AG09319 (cell line): ENCODE results near the gene ELP1.

Experiments
- DNase-seq: peaks from one replicate; pipeline ENCODE4 v3.0.0-alpha.2; 2010; ENCODE audit warnings: low read depth; ENCODE audit errors: extremely low read depth
- CTCF ChIP-seq: IDR thresholded peaks from 2 replicates; pipeline ENCODE4 v1.5.1; 2011; ENCODE audit warnings: low read depth, mild to moderate bottlenecking, inconsistent platforms, low read length, moderate library complexity

Gene ELP1

GRCh38 chr9:108951578-108951977, 17.7 kb upstream of the ELP1 start:
- DNase-seq: no peak

GRCh38 chr9:108950168-108950567, 16.2 kb upstream of the ELP1 start:
- no peak for TF ChIP-seq CTCF
- DNase-seq: no peak

More at GRCh38 chr9:108951578-108951977, 17.7 kb upstream of the ELP1 start:
- no peak for TF ChIP-seq CTCF

GRCh38 chr9:108939975-108940374, 6.1 kb upstream of the ELP1 start:
- TF ChIP-seq CTCF: no peak
- no peak for DNase-seq

GRCh38 chr9:108937561-108938305, 3.8 kb upstream of the ELP1 start:
- TF ChIP-seq CTCF: no peak
- DNase-seq: no peak

GRCh38 chr9:108934323-108934893, 484 bp upstream of the ELP1 start, which contains the start of gene ABITRAM:
Gene ABITRAM (plus strand): TSS chr9:108934400. CDS start chr9:108934487, 87 bp downstream.
- TF ChIP-seq CTCF: no peak

DNA sequence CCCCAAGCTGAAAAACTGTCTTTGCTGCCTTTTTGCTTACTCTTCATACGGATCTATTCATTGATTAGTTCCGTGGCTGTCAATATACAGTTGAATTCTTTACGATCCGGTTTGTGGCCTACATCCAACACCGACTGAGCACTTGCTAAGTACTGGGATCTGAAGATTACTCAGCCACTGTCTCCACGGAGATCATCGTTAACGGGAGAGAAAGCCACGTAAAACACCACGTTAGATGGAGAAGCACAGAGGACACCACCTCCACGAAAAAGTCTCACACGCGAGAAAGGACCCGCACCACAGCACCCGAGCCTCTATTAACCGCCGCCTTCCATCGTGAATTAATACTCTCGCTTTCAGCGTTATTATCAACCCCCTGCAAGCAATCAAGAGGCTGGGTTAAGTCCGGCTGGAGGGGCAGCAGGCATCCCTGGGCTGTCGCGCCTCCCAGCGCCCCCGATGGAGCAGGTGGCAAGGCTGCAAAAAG, 650 bp downstream of the ELP1 start:
- DNase-seq: no peak
- TF ChIP-seq CTCF: no peak

More at GRCh38 chr9:108934323-108934893, 484 bp upstream of the ELP1 start, which contains the start of gene ABITRAM:
- DNase-seq: peak; percentile 57

DNA sequence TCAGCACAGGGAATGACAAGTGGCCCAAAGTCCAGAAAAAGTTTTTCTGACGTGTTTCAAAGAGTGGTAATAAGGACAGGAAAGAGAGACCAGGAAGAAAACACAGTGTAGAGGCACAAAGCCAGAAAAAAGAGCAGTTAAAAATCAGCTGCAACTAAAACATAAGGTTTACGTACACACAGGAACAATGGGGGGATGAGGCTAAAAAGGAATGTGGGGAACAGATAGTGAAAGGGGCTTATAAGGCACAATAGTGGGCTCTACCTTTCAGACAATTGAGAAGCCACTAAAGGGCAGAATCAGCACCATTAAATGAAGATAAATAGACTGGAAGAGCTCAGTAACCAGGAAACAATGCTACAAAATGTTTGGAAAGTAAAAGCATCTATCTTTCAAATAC, 5.5 kb downstream of the ELP1 start:
- DNase-seq: no peak
- TF ChIP-seq CTCF: no peak
